ENCODE measurements around the gene SLC7A7. TPM values are rescaled to one million over a fixed set of nuclear protein-coding genes. Genes with fewer than 3 reads are reported as not detected.
A peak's percentile ranks its signal among the peaks of the same experiment; 100 is the strongest.

SLC7A7 gene
- total RNA-seq, 2 experiments from 2014 or later, result 0.89 to 1.1 TPM

GRCh38 chr14:22839159-22839779, 24.0 kb upstream of the SLC7A7 start:
- H3K27me3 Mint-ChIP-seq, result peaks cover 33% of the 10 kb centered on the region
- peaks cover 17% of the 10 kb centered on the region for H3K36me3 Mint-ChIP-seq (ENCODE audit: low read depth)
- Histone ChIP-seq H3K27ac (ENCODE audit: low read depth in 1 of 2, low read length in 2 of 2) (no peak overlapping the region), H3K27me3 (ENCODE audit: control insufficient read depth in 1 of 2, insufficient read depth in 2 of 2, low read length in 2 of 2) (peaks cover 23 to 24% of the 10 kb centered on the region in 2 experiments), H3K36me3 (ENCODE audit: insufficient read depth, low read length) (peaks cover 10% of the 10 kb centered on the region), H3K9me3 (ENCODE audit: control insufficient read depth in 1 of 2, insufficient read depth in 1 of 2, low read length in 2 of 2) (peaks cover 0 to 14% of the 10 kb centered on the region in 2 experiments), H3K4me1 (ENCODE audit: insufficient read depth, low read length) (peaks cover 21% of the 10 kb centered on the region), H3K4me3 (ENCODE audit: low read length) (no peak overlapping the region)
- CTCF ChIA-PET, result no interaction called here
- POLR2A ChIA-PET, result interaction anchor here (1.3 to 2.5 kb wide), 2 partner anchors 9 to 14 kb away, joined by 4 to 11 read pairs; partner anchors contain the start of gene MRPL52
- DNase-seq (no peak), ATAC-seq (ENCODE audit: poor library complexity) (no peak)
- no peak overlapping the region for H3K4me3 Mint-ChIP-seq
- intact Hi-C loops (cut with DNase I, micrococcal nuclease), result no loop called here
- H3K4me1 Mint-ChIP-seq (ENCODE audit: low read depth), result peaks cover 16% of the 10 kb centered on the region
- no peak overlapping the region for H3K27ac Mint-ChIP-seq
- no peaks in the 10 kb centered on the region for H3K9me3 Mint-ChIP-seq
- no peak for TF ChIP-seq CTCF (IDR thresholded peaks at IDR 0.05)

GRCh38 chr14:22838631-22839041, 23.4 kb upstream of the SLC7A7 start:
- no peak for ATAC-seq (ENCODE audit: poor library complexity)
- ChIA-PET CTCF (no interaction called here), POLR2A (interaction anchor here (1.3 to 2.5 kb wide), 2 partner anchors 9 to 14 kb away, joined by 4 to 11 read pairs; partner anchors contain the start of gene MRPL52)
- H3K27ac ChIP-seq (ENCODE audit: low read depth in 1 of 2, low read length in 2 of 2), result no peak overlapping the region
- Mint-ChIP-seq H3K27me3 (peaks cover 33% of the 10 kb centered on the region), H3K27ac (no peak overlapping the region), H3K9me3 (no peaks in the 10 kb centered on the region), H3K36me3 (ENCODE audit: low read depth) (peaks cover 23% of the 10 kb centered on the region), H3K4me1 (ENCODE audit: low read depth) (peaks cover 16% of the 10 kb centered on the region), H3K4me3 (no peak overlapping the region)
- no peak for DNase-seq
- no peak overlapping the region for H3K4me3 ChIP-seq (ENCODE audit: low read length)
- H3K9me3 ChIP-seq (ENCODE audit: control insufficient read depth in 1 of 2, insufficient read depth in 1 of 2, low read length in 2 of 2), result peaks cover 0 to 14% of the 10 kb centered on the region in 2 experiments
- peaks cover 23 to 24% of the 10 kb centered on the region in 2 experiments for H3K27me3 ChIP-seq (ENCODE audit: control insufficient read depth in 1 of 2, insufficient read depth in 2 of 2, low read length in 2 of 2)
- intact Hi-C loops (cut with DNase I, micrococcal nuclease), result no loop called here
- H3K4me1 ChIP-seq (ENCODE audit: insufficient read depth, low read length), result peaks cover 21% of the 10 kb centered on the region
- peaks cover 17% of the 10 kb centered on the region for H3K36me3 ChIP-seq (ENCODE audit: insufficient read depth, low read length)
- no peak for TF ChIP-seq CTCF (IDR thresholded peaks at IDR 0.05)

- Histone ChIP-seq H3K36me3 (ENCODE audit: insufficient read depth, low read length) (peaks cover 23% of the 10 kb centered on the region), H3K9me3 (ENCODE audit: control insufficient read depth in 1 of 2, insufficient read depth in 1 of 2, low read length in 2 of 2) (peaks cover 0 to 14% of the 10 kb centered on the region in 2 experiments), H3K27ac (ENCODE audit: low read depth in 1 of 2, low read length in 2 of 2) (no peak overlapping the region), H3K4me3 (ENCODE audit: low read length) (peak overlapping the region; percentile 54), H3K4me1 (ENCODE audit: insufficient read depth, low read length) (peaks cover 21% of the 10 kb centered on the region), H3K27me3 (ENCODE audit: control insufficient read depth in 1 of 2, insufficient read depth in 2 of 2, low read length in 2 of 2) (peaks cover 23 to 24% of the 10 kb centered on the region in 2 experiments)
- H3K9me3 Mint-ChIP-seq, result no peaks in the 10 kb centered on the region
- H3K27ac Mint-ChIP-seq, result no peak overlapping the region
- no peak for TF ChIP-seq CTCF (IDR thresholded peaks at IDR 0.05)
- peaks cover 16% of the 10 kb centered on the region for H3K4me1 Mint-ChIP-seq (ENCODE audit: low read depth)
- CTCF ChIA-PET, result interaction anchor here (1.1 to 1.9 kb wide), 2 partner anchors 15 kb away, joined by 3 to 8 read pairs; no protein-coding TSS in a partner anchor
- peaks cover 28% of the 10 kb centered on the region for H3K36me3 Mint-ChIP-seq (ENCODE audit: low read depth)
- H3K27me3 Mint-ChIP-seq, result peaks cover 28% of the 10 kb centered on the region
- ATAC-seq (ENCODE audit: poor library complexity) (no peak), DNase-seq (no peak)
- POLR2A ChIA-PET, result interaction anchor here (1.0 to 2.5 kb wide), 5 partner anchors 8 to 483 kb away, joined by 4 to 11 read pairs (median 5); partner anchors contain the start of genes LRP10, MRPL52, OXA1L and PABPN1
- peak overlapping the region; percentile 34 for H3K4me3 Mint-ChIP-seq
- intact Hi-C loops (cut with DNase I, micrococcal nuclease), result no loop called here
Observed at GRCh38 chr14:22837750-22838538, 22.7 kb upstream of the SLC7A7 start.

Data from CD4-positive, alpha-beta T cell (primary cell).